NCI-H345 treated with DMSO at 0.1 percent for 48 hours (cell line): Measurements from ENCODE around the gene PTK6.
A peak's percentile ranks its signal among the peaks of the same experiment; 100 is the strongest.
"Not testable (repeated sequence)": the region's sequence is repeated elsewhere in the genome, so short reads cannot be mapped to it uniquely, and the experiment has no call there.

Experiments used
- DNase-seq: peaks from one replicate; lab custom pipeline; 2025; ENCODE audit not compliant: unreplicated experiment; lab: John Stamatoyannopoulos, UW

Gene PTK6

GRCh38 chr20:63559485-63560332, 22.5 kb upstream of the PTK6 start:
- DNase-seq: not testable (repeated sequence)

- DNase-seq: no peak
These were observed 21.8 kb upstream of the PTK6 start for GRCh38 chr20:63558804-63559484.

GRCh38 chr20:63557481-63557891, 20.3 kb upstream of the PTK6 start:
- no peak for DNase-seq

GRCh38 chr20:63556873-63557478, 19.8 kb upstream of the PTK6 start:
- DNase-seq: peak; percentile 47

GRCh38 chr20:63555661-63556381, 18.6 kb upstream of the PTK6 start:
- no peak for DNase-seq

GRCh38 chr20:63554361-63555278, 17.4 kb upstream of the PTK6 start:
- DNase-seq: no peak

- DNase-seq: no peak
These were observed 16.7 kb upstream of the PTK6 start, which contains the start of gene FNDC11 for GRCh38 chr20:63553933-63554290. Gene FNDC11, plus strand, starts transcription at chr20:63554159. Its CDS starts 1,505 bp downstream, at chr20:63555664.

GRCh38 chr20:63553251-63553932, 16.2 kb upstream of the PTK6 start:
- DNase-seq: peak; percentile 56

GRCh38 chr20:63552481-63553249, 15.5 kb upstream of the PTK6 start:
- no peak for DNase-seq

- no peak for DNase-seq
These were observed 13.9 kb upstream of the PTK6 start for GRCh38 chr20:63551068-63551467.

GRCh38 chr20:63549679-63550282, 12.6 kb upstream of the PTK6 start:
- no peak for DNase-seq

- DNase-seq: no peak
These were observed 11.8 kb upstream of the PTK6 start for GRCh38 chr20:63549019-63549418.

- no peak for DNase-seq
These were observed 11.4 kb upstream of the PTK6 start for GRCh38 chr20:63548542-63548941.

- DNase-seq: no peak
These were observed 10.7 kb upstream of the PTK6 start, which contains the start of gene SRMS for GRCh38 chr20:63547725-63548480. Gene SRMS, minus strand, starts transcription at chr20:63547749. Its CDS starts 286 bp downstream, at chr20:63547463.

GRCh38 chr20:63546956-63547724, 10.0 kb upstream of the PTK6 start:
- DNase-seq: no peak

GRCh38 chr20:63546256-63546955, 9.2 kb upstream of the PTK6 start:
- DNase-seq: no peak
